ENCODE data around the gene DPP6.

Gene DPP6

DNA sequence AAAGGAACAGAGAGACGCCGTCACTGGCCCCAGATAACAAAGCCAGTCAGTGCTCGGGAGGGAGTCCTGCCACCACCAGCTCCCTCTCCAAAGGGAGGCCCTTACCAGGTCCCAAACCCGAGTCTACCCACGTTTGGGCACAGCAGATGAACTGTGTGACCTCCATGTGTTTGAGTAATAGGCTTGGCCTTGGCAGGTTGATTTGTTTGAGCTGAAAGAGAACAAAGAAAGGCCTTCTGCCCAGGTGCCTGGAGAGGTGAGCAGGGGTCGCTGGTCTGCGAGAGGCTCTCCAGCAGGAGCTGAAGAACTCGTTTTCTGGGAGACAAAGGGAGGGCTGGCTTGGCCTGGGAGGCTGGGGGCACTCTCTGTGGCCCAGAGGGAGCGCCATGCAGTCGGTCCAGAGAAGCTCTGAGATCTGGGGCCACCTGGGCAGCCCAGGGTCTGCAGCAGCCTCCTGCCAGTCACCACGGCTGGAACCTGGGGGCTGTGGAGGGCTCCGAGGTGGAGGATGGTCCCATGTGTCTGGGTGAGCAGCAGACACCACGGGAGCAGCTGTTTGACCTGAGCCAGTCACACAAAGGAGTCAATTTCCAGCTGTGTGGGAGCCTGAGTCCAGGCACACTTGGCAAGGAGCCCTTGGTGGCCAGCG, 851.0 kb downstream of the DPP6 start:
- DNase-seq (ENCODE audit: low read depth): no peak
- no peak overlapping the region for H3K4me3 ChIP-seq (ENCODE audit: low read depth, low read length)
- TF ChIP-seq, protein P1, sequence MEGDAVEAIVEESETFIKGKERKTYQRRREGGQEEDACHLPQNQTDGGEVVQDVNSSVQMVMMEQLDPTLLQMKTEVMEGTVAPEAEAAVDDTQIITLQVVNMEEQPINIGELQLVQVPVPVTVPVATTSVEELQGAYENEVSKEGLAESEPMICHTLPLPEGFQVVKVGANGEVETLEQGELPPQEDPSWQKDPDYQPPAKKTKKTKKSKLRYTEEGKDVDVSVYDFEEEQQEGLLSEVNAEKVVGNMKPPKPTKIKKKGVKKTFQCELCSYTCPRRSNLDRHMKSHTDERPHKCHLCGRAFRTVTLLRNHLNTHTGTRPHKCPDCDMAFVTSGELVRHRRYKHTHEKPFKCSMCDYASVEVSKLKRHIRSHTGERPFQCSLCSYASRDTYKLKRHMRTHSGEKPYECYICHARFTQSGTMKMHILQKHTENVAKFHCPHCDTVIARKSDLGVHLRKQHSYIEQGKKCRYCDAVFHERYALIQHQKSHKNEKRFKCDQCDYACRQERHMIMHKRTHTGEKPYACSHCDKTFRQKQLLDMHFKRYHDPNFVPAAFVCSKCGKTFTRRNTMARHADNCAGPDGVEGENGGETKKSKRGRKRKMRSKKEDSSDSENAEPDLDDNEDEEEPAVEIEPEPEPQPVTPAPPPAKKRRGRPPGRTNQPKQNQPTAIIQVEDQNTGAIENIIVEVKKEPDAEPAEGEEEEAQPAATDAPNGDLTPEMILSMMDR (IDR thresholded peaks at IDR 0.05; ENCODE audit: low read depth, low read length, missing control alignments): no peak

- no peak overlapping the region for H3K4me3 ChIP-seq (ENCODE audit: low read depth, low read length)
- TF ChIP-seq, protein P1 (IDR thresholded peaks at IDR 0.05; ENCODE audit: low read depth, low read length, missing control alignments): no peak
- no peak for DNase-seq (ENCODE audit: low read depth)
These were observed 852.9 kb downstream of the DPP6 start for GRCh38 chr7:154905146-154905545.

- DNase-seq (ENCODE audit: low read depth): no peak
- no peak overlapping the region for H3K4me3 ChIP-seq (ENCODE audit: low read depth, low read length)
- TF ChIP-seq, protein P1 (IDR thresholded peaks at IDR 0.05; ENCODE audit: low read depth, low read length, missing control alignments): no peak
These were observed 853.4 kb downstream of the DPP6 start for GRCh38 chr7:154905615-154906014.

GRCh38 chr7:154906201-154906600, 854.0 kb downstream of the DPP6 start:
- H3K4me3 ChIP-seq (ENCODE audit: low read depth, low read length): no peak overlapping the region
- TF ChIP-seq, protein P1 (IDR thresholded peaks at IDR 0.05; ENCODE audit: low read depth, low read length, missing control alignments): no peak
- no peak for DNase-seq (ENCODE audit: low read depth)

GRCh38 chr7:154906736-154907355, 854.6 kb downstream of the DPP6 start:
- TF ChIP-seq, protein P1 (IDR thresholded peaks at IDR 0.05; ENCODE audit: low read depth, low read length, missing control alignments): no peak
- no peak overlapping the region for H3K4me3 ChIP-seq (ENCODE audit: low read depth, low read length)
- DNase-seq (ENCODE audit: low read depth): no peak

DNA sequence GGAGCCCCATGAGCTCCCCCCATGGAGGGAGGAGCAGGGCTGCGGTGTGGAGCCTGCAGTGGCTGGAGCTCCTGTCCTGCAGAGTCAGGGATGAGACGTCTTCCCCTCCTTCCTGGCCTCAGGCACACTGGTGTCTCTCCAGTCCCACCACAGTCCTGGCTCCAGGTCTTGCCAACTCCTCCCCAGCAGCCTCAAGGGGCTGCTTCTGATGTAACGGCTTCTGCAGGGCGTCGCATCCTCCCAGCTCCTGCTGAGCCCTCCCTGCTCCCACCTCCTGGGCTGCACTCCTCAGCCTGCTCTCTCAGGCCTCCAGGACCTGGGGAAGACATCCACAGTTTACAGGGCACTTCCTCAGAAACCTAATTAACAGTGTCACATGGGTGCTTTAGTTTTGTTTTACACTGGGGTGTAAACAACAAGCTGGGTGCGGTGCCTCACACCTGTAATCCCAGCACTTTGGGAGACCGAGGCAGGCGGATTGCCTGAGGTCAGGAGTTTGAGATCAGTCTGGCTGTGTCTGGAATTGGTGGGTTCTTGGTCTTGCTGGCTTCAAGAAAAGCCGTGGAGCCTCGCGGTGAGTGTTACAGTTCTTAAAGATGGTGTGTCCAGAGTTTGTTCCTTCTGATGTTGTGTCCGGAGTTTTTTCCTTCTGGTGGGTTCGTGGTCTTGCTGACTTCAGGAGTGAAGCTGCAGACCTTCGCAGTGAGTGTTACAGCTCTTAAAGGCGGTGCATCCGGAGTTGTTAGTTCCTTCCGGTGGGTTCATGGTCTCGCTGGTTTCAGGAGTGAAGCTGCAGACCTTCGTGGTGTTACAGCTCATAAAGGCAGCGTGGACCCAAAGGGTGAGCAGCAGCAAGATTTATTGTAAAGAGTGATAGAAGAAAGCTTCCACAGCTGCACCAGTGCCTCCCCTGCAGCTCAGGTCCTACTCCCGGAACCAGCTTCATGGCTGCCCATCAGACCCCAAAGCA, 855.7 kb downstream of the DPP6 start:
- H3K4me3 ChIP-seq (ENCODE audit: low read depth, low read length): no peak overlapping the region
- TF ChIP-seq, protein P1 (IDR thresholded peaks at IDR 0.05; ENCODE audit: low read depth, low read length, missing control alignments): no peak
- no peak for DNase-seq (ENCODE audit: low read depth)
